ENCODE measurements around the gene ZBTB20.

Gene ZBTB20

GRCh38 chr3:114626751-114627150 is 520.3 kb downstream of the ZBTB20 start:
- no peak for TF ChIP-seq CTCF (IDR thresholded peaks at IDR 0.05; ENCODE audit: control insufficient read depth, insufficient read depth, low read depth, low read length, missing control alignments)
- H3K4me3 ChIP-seq (ENCODE audit: control insufficient read depth, low read depth, low read length), result no peak overlapping the region
- DNase-seq (ENCODE audit: low read depth), result no peak

GRCh38 chr3:114624571-114625181 is 522.4 kb downstream of the ZBTB20 start:
- TF ChIP-seq CTCF (IDR thresholded peaks at IDR 0.05; ENCODE audit: control insufficient read depth, insufficient read depth, low read depth, low read length, missing control alignments), result no peak
- peak overlapping the region; percentile 56 for H3K4me3 ChIP-seq (ENCODE audit: control insufficient read depth, low read depth, low read length)
- DNase-seq (ENCODE audit: low read depth), result peak; percentile 88

- TF ChIP-seq CTCF (IDR thresholded peaks at IDR 0.05; ENCODE audit: control insufficient read depth, insufficient read depth, low read depth, low read length, missing control alignments), result no peak
- peak overlapping the region; percentile 56 for H3K4me3 ChIP-seq (ENCODE audit: control insufficient read depth, low read depth, low read length)
- DNase-seq (ENCODE audit: low read depth), result no peak
These were observed 523.0 kb downstream of the ZBTB20 start for GRCh38 chr3:114624047-114624445.

- no peak for TF ChIP-seq CTCF (IDR thresholded peaks at IDR 0.05; ENCODE audit: control insufficient read depth, insufficient read depth, low read depth, low read length, missing control alignments)
- H3K4me3 ChIP-seq (ENCODE audit: control insufficient read depth, low read depth, low read length), result peak overlapping the region; percentile 56
- no peak for DNase-seq (ENCODE audit: low read depth)
These were observed 523.6 kb downstream of the ZBTB20 start for GRCh38 chr3:114623420-114624046.

- no peak for TF ChIP-seq CTCF (IDR thresholded peaks at IDR 0.05; ENCODE audit: control insufficient read depth, insufficient read depth, low read depth, low read length, missing control alignments)
- no peak for DNase-seq (ENCODE audit: low read depth)
These were observed 525.1 kb downstream of the ZBTB20 start for GRCh38 chr3:114622001-114622400.

GRCh38 chr3:114619771-114620170 is 527.3 kb downstream of the ZBTB20 start:
- TF ChIP-seq CTCF (IDR thresholded peaks at IDR 0.05; ENCODE audit: control insufficient read depth, insufficient read depth, low read depth, low read length, missing control alignments), result no peak
- DNase-seq (ENCODE audit: low read depth), result no peak
- no peak overlapping the region for H3K4me3 ChIP-seq (ENCODE audit: control insufficient read depth, low read depth, low read length)

More at GRCh38 chr3:114622001-114622400, 525.1 kb downstream of the ZBTB20 start:
- H3K4me3 ChIP-seq (ENCODE audit: control insufficient read depth, low read depth, low read length), result no peak overlapping the region
